ENCODE results near the gene ACKR3. TPM values are rescaled to one million over a fixed set of nuclear protein-coding genes. Genes with fewer than 3 reads are reported as not detected.

ACKR3 gene
- total and polyA plus RNA-seq, 10 of the 15 experiments (the other 5 are each of a cell fraction or from before 2014, with no cell fraction given): 3.0 to 154 (median 6.4) TPM

DNA sequence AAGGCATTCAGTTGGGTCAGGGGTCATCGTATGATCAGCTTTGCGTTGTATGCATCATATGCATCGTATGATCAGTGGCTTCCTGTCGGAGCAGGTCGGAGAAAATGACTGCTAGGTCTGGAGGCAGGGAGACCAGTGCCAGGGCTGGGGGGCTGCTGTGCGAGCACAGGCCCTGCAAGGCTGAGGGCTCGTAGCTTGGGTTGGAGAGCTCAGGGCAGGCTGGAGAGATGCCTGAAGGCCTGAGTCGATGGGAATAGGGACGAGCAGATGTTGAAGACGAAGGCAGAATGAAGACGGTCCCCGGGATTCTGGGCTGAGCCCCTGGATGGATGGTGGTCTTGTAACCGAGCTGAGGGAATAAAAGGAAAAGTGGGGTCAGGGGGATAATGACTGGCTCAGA lies 25.3 kb upstream of the ACKR3 start:
- H3K4me1 ChIP-seq (ENCODE audit: control insufficient read depth, insufficient read depth, low read length): peaks cover 39% of the 10 kb centered on the region
- H3K27ac ChIP-seq (ENCODE audit: control insufficient read depth, insufficient read depth): peak overlapping the region; percentile 89
- in situ Hi-C loops (cut with MboI) (no loop called here), intact Hi-C loops (cut with micrococcal nuclease; ENCODE audit: unreplicated experiment) (loop anchor here (10.0 kb wide), 1 partner anchor 1150 kb away; no protein-coding TSS in a partner anchor)
- DNase-seq (ENCODE audit: low read depth, low spot score): no peak
- ChIA-PET POLR2A (interaction anchor here (0.5 to 3.3 kb wide), 2 partner anchors 26 to 513 kb away, joined by 3 to 27 read pairs; partner anchors contain the start of gene ACKR3), RAD21 (ENCODE audit: unreplicated experiment) (interaction anchor here (1.0 to 5.0 kb wide), 5 partner anchors 7 to 31 kb away, joined by 4 to 49 read pairs (median 17); partner anchors contain the start of gene ACKR3), SMC1A (ENCODE audit: uncharacterized antibody, unreplicated experiment) (interaction anchor here (0.7 to 9.0 kb wide), 6 partner anchors 8 to 31 kb away, joined by 3 to 111 read pairs (median 43); partner anchors contain the start of gene ACKR3), CTCF (interaction anchor here (0.7 to 8.5 kb wide), 4 partner anchors 8 to 490 kb away, joined by 3 to 57 read pairs (median 26); partner anchors contain the start of gene ACKR3)
- no peak for FAIRE-seq
- H3K36me3 ChIP-seq (ENCODE audit: control insufficient read depth in 2 of 2, insufficient read depth in 2 of 2, low read length in 1 of 2): no peaks in the 10 kb centered on the region
- no TSS peak for BruUV-seq (replicated peaks)
- H3K4me3 ChIP-seq: no peak overlapping the region
- 0 out of 2 replicates have a peak overlapping the region, but pooled peaks have one; percentile 41 for H3K9ac ChIP-seq (ENCODE audit: control insufficient read depth, insufficient read depth, low read length)
- no peak overlapping the region for H2AFZ ChIP-seq (ENCODE audit: control insufficient read depth, low read depth, low read length)
- H3K79me2 ChIP-seq (ENCODE audit: control insufficient read depth, insufficient read depth, low read length): peaks cover 3% of the 10 kb centered on the region
- peaks cover 14% of the 10 kb centered on the region for H3K9me3 ChIP-seq (replicated peaks; ENCODE audit: control insufficient read depth, insufficient read depth, low read length)
- ATAC-seq: no peak
- WGBS (ENCODE audit: insufficient coverage, insufficient replicate concordance, low lambda C conversion rate, missing lambda C conversion rate): 95% methylated on average over 13 of the region's 13 CpGs
- no peaks in the 10 kb centered on the region for H3K27me3 ChIP-seq (replicated peaks in 1 of 2; ENCODE audit: control insufficient read depth in 2 of 2, insufficient read depth in 2 of 2, low read length in 1 of 2)
- peak overlapping the region; percentile 36 for H3K4me2 ChIP-seq (ENCODE audit: control insufficient read depth, insufficient read depth)
- no peaks in the 10 kb centered on the region for H4K20me1 ChIP-seq (ENCODE audit: control insufficient read depth, insufficient read depth)
- TF ChIP-seq ASH2L (IDR thresholded peaks at IDR 0.05; ENCODE audit: borderline replicate concordance, low read depth) (no peak), USF1 (IDR thresholded peaks at IDR 0.05; ENCODE audit: borderline replicate concordance, extremely low read length, insufficient read depth, low read depth, low read length) (no peak), CBX5 (IDR thresholded peaks at IDR 0.05; ENCODE audit: low read depth) (no peak), E2F4 (IDR thresholded peaks at IDR 0.05; ENCODE audit: low read depth, low read length) (no peak), POLR2AphosphoS5 (IDR thresholded peaks at IDR 0.05; ENCODE audit: low read length) (no peak), IKZF2 (IDR thresholded peaks at IDR 0.05) (no peak), CTCF (IDR thresholded peaks at IDR 0.05 in 2 of 3, conservative IDR thresholded peaks at IDR 0.05 in 1 of 3; ENCODE audit: control insufficient read depth in 2 of 3, extremely low read depth in 1 of 3, insufficient read depth in 1 of 3, low read depth in 3 of 3, low read length in 3 of 3) (no peak), TCF7 (IDR thresholded peaks at IDR 0.05; ENCODE audit: borderline replicate concordance) (no peak)
- TF ChIP-seq, protein P1, sequence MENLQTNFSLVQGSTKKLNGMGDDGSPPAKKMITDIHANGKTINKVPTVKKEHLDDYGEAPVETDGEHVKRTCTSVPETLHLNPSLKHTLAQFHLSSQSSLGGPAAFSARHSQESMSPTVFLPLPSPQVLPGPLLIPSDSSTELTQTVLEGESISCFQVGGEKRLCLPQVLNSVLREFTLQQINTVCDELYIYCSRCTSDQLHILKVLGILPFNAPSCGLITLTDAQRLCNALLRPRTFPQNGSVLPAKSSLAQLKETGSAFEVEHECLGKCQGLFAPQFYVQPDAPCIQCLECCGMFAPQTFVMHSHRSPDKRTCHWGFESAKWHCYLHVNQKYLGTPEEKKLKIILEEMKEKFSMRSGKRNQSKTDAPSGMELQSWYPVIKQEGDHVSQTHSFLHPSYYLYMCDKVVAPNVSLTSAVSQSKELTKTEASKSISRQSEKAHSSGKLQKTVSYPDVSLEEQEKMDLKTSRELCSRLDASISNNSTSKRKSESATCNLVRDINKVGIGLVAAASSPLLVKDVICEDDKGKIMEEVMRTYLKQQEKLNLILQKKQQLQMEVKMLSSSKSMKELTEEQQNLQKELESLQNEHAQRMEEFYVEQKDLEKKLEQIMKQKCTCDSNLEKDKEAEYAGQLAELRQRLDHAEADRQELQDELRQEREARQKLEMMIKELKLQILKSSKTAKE (IDR thresholded peaks at IDR 0.05; ENCODE audit: low read depth, poor library complexity, severe bottlenecking): no peak
- TF ChIP-seq, protein P2, sequence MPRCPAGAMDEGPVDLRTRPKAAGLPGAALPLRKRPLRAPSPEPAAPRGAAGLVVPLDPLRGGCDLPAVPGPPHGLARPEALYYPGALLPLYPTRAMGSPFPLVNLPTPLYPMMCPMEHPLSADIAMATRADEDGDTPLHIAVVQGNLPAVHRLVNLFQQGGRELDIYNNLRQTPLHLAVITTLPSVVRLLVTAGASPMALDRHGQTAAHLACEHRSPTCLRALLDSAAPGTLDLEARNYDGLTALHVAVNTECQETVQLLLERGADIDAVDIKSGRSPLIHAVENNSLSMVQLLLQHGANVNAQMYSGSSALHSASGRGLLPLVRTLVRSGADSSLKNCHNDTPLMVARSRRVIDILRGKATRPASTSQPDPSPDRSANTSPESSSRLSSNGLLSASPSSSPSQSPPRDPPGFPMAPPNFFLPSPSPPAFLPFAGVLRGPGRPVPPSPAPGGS (IDR thresholded peaks at IDR 0.05; ENCODE audit: borderline replicate concordance, insufficient read depth, low read depth, low read length, poor library complexity, severe bottlenecking): no peak
- TF ChIP-seq, protein P3, sequence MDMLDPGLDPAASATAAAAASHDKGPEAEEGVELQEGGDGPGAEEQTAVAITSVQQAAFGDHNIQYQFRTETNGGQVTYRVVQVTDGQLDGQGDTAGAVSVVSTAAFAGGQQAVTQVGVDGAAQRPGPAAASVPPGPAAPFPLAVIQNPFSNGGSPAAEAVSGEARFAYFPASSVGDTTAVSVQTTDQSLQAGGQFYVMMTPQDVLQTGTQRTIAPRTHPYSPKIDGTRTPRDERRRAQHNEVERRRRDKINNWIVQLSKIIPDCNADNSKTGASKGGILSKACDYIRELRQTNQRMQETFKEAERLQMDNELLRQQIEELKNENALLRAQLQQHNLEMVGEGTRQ (IDR thresholded peaks at IDR 0.05; ENCODE audit: borderline replicate concordance, low read depth, low read length): no peak
- TF ChIP-seq, protein P4, sequence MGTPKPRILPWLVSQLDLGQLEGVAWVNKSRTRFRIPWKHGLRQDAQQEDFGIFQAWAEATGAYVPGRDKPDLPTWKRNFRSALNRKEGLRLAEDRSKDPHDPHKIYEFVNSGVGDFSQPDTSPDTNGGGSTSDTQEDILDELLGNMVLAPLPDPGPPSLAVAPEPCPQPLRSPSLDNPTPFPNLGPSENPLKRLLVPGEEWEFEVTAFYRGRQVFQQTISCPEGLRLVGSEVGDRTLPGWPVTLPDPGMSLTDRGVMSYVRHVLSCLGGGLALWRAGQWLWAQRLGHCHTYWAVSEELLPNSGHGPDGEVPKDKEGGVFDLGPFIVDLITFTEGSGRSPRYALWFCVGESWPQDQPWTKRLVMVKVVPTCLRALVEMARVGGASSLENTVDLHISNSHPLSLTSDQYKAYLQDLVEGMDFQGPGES (IDR thresholded peaks at IDR 0.05): no peak
